HG03575 (cell line): ENCODE results near the gene TOB2.
"Not testable (repeated sequence)": the region's sequence is repeated elsewhere in the genome, so short reads cannot be mapped to it uniquely, and the experiment has no call there.

Source experiments
- ATAC-seq: cut with Tn5 transposase; IDR thresholded peaks from one replicate; pipeline ENCODE4 v1.9.1; 2021; ENCODE audit not compliant: unreplicated experiment, insufficient number of reproducible peaks, low FRiP score; ENCODE audit errors: extremely low read depth

TOB2 gene

DNA sequence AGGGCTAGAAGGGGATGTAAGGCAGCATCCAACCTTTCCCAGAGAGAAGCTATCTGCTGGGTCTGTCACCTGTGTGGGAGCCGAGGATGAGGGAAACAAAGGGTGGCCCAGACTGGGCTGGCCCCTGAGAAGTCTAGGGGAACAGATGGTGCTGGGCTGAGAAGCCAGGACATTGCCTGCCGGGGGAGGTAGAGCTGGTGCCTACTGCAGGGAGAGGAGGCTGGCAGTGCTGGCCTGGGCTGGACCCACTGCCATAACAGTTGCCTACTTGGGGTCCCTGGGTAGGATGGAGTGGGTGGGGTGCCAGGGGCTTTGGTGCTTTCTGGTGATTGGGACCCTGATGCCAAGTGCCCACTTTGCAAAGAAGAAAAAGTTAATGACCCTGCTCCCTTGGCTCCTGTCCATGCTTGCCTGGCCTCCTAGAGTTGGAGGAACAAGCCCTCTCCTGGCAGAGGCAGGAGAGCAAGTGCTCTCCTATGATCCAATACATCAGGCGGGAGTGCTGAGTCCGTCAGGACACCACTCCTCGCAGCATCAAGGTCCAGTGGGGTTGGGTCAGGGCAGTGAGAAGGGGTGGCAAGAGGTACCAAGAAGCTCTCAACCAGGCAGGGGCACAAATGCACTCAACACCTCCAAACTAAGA, 12.1 kb downstream of the TOB2 start:
- not testable (repeated sequence) for ATAC-seq

DNA sequence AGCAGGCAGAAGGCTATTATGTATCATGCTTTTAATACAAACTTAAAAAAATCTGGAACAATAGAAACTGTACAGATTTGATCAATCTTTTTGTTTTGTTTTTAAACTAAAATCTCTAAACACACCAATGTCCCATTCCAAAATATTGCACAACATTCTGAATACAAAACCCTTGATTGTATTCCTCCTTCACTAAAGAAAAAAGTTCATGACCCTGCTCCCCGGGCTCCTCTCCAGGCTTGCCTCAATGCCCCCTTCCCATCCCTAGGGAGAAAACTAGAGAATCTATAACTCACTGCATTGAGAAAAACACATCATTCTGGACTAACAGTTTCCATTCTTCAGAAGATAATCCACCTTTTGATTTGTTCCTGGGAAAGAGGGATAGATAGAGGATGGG, 13.1 kb downstream of the TOB2 start:
- ATAC-seq, result not testable (repeated sequence)

DNA sequence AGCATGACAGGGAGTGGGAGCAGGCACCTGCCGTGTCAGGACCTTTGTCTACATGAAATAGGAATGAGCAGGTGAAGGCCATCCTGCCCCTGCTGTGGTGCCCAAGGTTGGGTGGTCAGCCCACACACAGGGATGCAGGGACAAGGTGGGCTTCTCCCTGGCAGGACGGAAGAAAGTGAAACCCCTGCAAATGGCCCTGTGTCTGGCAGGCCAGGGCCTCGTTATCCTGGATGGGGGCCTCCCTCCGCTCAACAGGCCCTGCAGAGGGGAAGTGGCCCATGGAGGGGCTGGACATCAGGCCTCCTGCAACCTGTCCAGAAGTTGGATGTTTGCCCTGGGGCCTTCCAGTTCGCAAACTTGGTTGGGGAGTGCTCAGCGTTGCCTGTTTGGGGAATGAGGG, 14.9 kb downstream of the TOB2 start:
- ATAC-seq, result no peak

DNA sequence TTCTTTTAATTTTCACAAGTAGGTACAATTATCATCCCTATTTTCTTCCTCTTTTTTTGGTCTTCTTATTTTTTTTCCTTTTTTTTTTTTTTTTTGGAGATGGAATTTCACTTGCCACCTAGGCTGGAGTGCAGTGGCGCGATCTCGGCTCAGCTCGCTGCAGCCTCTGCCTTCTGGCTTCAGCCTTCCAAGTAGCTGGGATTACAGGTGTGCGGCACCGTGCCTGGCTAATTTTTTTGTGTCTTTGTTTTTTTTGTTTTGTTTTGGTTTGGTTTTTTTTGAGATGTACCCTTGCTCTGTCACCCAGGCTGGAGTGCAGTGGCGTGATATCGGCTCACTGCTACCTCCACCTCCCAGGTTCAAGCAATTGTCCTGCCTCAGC, 16.7 kb downstream of the TOB2 start:
- no peak for ATAC-seq

DNA sequence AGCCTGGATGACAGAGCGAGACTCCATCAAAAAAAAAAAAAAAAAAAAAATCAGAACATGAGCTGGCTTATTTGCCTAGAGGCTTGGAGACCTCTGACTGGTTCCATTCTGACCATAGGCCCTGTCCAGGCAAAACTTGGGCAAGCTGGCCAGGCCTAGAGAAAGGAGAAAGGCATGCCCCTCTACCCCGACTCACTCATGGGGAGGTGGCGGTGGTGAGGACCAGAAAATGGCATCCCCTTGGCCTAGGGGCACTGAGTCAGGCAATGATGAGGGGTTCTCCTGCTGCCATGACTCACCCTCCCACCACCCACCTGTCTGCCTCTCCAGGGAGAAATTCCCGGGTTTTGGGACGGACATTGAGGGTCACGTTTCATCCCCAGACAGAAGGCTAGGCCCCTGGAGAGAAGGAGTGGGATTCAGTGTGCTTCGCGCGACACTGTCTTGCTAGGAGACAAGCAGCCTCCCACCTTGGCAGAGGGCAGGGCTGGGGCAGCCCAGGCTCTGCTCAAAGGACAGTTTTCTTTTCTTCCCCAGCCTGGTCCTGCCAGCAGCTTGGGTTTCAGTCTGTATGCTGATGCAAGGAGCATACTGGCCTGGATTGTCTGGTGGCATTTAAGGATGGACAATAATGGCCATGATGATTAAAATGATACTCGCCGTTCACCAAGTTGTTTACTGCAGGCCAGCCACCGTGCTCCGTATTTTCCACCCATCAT, 17.2 kb downstream of the TOB2 start:
- ATAC-seq, result no peak

DNA sequence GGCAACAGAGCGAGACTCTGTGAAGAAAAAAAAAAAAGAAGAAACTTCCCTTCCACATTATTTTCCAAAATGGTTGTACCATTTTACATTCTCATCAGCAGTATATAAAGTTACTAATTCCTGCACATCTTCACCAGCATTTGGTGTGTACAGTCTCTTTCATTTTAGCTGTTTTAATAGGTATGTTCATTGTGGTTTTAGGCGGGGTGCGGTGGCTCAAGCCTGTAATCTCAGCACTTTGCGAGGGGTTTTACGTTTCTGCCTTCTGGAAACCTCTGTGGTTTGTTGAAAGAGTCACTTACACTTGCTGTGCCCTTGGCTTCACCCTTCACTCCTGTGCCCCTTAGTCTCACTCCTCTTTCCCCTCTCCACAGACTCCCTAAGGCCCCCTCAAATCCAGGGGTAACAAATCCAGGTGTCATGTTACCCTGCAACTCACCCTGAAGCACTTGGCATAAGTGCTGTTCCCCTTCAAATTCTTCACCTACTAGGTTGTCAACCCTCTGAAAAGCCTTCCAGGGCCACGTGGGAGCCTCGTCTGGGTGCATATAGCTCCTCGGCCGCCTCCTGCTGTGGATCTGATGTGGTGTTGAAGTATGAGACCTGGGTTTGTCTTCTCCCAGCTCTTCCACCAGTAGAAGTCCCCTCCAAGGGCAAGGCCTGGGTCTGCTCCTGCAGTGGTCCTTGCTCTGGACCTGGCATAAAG, 20.8 kb downstream of the TOB2 start:
- no peak for ATAC-seq

DNA sequence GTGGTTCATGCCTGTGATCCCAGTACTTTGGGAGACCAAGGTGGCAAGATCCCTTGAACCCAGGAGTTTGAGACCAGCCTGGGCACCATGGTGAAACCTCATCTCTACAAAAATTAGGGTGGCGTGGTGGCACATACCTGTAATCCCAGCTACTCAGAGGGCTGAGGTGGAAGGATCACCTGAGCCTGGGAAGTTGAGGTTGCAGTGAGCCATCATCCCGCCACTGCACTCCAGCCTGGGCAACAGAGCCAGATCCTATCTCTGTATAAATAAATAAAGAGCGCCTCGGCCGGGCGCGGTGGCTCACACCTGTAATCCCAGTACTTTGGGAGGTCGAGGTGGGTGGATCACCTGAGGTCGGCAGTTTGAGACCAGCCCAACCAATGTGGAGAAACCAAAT, 27.9 kb downstream of the TOB2 start:
- no peak for ATAC-seq

DNA sequence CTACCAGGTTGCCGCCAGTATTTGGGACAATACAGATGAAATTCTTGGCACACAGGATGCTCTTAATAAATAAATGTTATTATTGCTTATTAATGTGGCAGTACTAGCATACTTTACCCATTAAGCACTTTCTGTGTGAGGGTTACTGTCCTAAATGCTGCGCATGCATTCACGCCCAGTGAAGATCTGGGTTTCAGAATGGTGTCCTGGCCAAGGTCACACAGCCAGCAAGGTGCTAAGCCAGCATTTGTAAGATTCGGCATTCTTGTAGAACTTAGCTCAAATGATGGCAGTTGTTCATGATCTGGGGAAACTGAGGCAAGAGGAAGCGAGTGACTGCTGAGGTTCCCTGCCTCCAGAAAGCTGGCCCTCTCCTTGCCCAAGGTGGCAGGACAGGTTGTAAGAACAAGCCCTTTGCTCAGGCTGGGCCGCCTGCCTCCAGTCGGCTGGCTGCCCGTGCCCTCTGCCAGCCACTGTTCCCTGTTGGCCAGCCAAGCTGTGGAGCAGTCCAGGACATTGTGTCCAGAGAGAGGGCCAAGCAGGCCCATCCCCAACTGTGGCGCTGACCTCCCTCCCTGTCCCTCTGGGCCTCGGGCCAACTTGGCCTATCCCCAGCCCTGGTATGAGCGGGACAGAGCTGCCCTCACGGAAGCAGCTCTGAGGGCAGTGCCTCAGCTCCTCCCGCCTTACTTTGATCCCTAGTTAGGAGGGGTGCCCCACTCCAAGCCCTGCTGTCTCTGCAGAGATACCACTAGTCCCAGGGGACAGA, 28.8 kb downstream of the TOB2 start:
- ATAC-seq, result no peak

DNA sequence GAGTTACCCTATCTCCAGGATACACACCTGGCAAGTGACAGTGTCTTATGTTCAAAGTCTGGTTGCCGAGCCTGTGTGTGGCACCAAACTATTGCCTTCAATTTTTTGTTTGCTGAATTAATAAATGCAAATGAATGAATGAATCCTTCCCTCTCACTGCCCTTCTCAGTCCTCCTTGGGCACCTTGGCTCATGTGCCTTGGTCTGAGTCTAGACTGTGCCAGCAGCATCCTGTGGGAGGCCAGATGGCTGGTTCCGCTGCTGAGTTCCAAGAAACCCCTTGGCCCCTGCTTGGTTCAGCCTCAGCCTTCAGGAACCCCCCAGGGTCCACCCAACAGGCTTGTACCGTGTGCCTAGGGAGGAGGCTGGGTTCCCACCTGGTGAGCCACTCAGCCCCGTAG, 31.0 kb downstream of the TOB2 start:
- no peak for ATAC-seq

DNA sequence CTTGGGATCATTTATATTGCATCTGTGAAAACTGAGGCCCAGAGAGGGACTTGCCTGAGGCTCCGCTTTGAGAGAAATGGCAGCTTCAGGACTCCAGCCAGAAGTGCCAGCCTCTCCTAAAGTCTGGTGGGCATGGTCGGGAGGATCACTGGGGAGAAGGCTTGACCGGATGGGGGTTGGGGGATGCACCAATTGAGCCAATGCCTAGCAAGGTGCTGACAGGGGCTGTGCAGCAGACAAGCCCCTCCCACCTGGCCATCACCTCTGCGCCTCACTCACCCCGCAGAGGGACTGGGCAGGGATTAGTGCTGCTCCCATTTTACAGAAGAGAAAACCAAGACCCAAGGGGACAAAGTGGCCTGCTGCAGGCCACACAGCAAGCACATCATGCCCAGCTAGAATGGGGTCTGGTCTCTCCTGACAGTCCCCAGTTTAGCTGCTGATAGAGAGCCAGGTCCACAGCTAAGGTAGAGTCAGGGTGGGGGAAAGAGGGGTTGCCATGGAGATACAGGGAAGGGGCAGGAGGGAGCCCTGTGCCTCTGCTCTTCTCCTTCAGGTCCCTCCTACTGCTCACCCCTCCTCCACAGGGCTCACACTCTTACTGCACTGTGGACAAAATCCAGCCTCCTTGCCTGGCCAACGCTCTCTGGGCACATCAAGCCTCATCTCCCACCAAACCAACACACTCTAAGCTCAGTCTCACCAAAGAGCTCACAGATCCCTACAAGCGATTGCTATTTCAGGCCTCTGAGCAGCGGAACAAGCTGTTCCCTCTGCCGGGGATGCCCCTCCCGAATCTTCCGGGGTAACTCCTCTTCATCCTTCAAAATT, 35.4 kb downstream of the TOB2 start:
- ATAC-seq, result no peak

DNA sequence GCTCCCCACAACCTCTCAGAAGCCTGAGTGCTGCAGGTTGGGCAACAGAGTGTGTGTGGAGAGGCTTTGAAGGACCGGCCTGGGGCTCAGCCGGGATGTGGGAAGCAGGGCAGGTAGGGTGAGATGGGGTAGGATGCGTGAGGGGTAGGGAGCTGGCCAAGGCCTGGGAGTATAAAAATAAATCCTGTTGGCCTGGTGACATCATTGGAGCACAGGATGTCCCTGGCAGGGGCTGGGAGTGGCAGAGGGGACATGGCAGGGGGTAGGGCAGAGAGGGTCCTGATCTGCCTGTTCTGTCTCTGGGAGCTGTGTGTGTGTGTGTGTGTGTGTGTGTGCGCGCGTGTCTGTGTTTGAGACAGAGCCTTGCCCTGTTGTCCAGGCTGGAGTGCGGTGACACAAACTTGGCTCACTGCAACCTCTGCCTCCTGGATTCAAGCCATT, 36.3 kb downstream of the TOB2 start:
- no peak for ATAC-seq

DNA sequence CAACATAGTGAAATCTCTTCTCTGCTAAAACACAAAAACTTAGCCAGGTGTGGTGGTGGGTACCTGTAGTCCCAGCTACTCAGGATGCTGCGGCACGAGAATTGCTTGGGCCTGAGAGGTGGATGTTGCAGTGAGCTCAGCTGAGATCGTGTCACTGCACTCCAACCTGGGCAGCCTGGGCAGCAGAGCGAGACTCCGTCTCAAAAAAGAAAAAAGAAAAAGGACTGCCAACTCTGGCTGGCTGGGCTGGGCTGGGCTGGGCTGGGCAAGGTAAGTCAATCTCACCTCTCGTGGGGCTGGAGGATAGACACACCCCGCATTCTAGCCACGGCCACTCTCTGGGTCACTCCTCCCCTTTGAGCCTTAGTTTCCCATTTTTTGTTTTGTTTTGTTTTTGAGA, 37.9 kb downstream of the TOB2 start:
- no peak for ATAC-seq

DNA sequence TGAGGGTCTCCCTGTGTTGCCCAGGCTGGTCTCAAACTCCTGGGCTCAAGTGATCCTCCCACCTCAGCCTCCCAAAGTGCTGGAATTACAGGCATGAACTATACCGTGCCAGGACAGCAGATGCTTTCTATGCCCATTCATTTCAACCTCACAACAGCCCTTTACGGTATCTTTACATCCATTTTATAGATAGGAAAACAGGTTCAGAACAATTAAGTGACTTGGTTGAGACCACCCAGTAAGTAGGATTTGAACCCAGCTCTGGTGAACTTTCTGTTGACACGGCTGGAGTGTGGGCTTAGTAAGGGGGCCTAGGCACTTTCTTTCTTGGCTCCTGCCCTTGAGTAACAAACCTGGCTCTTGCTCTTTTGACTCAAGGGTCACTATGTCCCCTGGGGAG, 39.2 kb downstream of the TOB2 start:
- no peak for ATAC-seq

DNA sequence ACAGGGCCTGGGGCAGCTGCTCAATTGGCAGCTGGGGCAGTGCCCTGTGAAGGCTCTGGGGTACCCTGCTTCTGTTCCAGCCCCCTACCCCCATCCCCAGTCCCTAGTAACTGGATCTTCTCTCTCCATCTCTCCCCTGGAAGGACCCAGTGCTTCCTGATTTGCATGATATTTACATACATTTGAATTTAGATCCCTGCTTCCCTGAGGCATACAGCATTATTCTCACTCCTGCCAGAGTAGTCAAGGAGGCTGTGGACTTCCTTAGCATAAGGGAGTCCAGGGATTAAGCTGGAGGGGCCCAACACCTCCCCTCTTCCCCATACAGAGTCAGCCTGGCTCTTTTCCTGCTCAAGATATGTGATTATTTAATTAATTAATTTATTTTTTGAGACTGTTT, 40.2 kb downstream of the TOB2 start:
- no peak for ATAC-seq

DNA sequence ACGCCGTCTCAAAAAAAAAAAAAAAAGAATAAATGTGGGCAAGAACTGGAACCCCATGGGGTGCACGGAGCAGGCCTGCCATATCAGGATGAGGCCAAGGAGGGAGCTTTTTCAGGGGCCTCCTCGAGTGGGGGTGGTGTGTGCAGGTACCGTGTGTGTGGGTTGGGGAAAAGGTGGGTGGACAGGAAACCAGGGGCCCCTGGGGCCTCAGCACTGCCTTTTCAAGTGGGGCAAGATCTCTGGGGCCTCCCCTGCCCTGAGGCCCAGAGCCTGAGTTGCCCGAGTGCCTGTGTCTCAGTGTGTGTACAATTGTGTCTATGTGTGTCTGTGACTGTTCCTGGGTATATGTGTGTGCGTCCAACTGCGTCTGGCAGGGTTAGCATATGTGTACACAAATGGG, 41.0 kb downstream of the TOB2 start:
- no peak for ATAC-seq

DNA sequence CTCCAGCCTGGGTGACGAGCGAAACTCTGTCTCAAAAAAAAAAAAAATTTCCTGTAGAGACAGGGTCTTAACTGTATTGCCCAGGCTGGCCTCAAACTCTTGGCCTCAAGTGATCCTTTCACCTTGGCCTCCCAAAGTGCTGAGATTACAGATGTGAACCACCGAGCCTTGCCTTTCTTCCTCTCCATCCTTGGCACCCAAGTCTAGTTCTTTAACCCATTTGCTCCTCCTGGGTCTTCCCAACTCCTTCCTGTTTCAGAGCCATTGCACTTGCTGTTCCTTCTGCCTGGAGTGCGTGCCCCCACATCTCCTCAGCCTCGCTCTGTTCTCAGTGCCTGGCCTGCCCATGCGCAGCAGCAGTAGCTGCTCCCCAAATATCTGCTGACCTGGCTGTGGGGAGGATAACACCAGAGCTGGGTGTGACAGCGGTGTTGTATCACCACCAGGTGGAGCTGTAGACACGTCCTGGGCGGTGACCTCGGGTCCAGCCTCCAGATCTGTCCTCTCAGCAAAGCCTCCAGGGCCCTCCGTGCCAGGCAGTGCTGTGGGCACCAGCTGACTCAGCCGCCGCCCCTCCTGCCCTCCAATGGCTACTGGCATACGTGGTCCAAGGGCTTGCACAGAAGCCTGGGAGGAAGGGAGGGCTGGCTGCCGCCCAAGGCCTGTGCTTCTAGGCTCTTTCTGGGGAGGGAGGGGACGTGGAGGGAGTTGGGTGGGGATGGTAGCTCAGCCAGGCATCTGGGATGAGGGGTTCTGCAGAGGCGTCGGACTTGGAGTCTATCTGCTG, 42.9 kb downstream of the TOB2 start:
- no peak for ATAC-seq

DNA sequence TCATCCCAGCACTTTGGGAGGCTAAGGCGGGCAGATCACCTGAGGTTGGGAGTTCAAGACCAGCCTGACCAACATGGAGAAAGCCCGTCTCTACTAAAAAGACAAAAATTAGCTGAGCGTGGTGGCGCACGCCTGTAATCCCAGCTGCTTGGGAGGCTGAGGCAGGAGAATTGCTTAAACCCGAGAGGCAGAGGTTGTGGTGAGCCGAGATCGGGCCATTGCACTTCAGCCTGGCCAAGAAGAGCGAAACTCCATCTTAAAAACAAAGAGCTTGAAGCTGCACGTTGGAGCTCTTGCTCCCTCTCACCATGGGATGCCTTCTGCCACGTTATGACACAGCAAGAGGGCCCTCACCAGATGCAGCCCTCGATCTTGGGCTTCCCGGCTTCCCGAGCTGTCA, 43.8 kb downstream of the TOB2 start:
- ATAC-seq, result not testable (repeated sequence)
